HG03432 (cell line): Measurements from ENCODE around the gene AACS.
"Not testable (repeated sequence)": the region's sequence is repeated elsewhere in the genome, so short reads cannot be mapped to it uniquely, and the experiment has no call there.

Experiments used
- ATAC-seq: cut with Tn5 transposase; IDR thresholded peaks from one replicate; pipeline ENCODE4 v1.9.1; 2021; ENCODE audit warnings: mild to moderate bottlenecking, moderate library complexity; ENCODE audit not compliant: unreplicated experiment

The AACS gene

GRCh38 chr12:125121106-125121505 lies 55.9 kb downstream of the AACS start:
- ATAC-seq = no peak

GRCh38 chr12:125122668-125123067 lies 57.4 kb downstream of the AACS start:
- no peak for ATAC-seq

GRCh38 chr12:125124320-125124966 lies 59.2 kb downstream of the AACS start:
- no peak for ATAC-seq

- no peak for ATAC-seq
Observed at GRCh38 chr12:125125271-125125670, 60.0 kb downstream of the AACS start.

- ATAC-seq = no peak
Observed at GRCh38 chr12:125128439-125129178, 63.4 kb downstream of the AACS start.

- no peak for ATAC-seq
Observed at GRCh38 chr12:125129179-125129571, 63.9 kb downstream of the AACS start.

- ATAC-seq = no peak
Observed at GRCh38 chr12:125129591-125130255, 64.5 kb downstream of the AACS start.

- no peak for ATAC-seq
Observed at GRCh38 chr12:125131958-125132357, 66.7 kb downstream of the AACS start.

GRCh38 chr12:125132698-125133400 lies 67.6 kb downstream of the AACS start:
- ATAC-seq = no peak

GRCh38 chr12:125133616-125134015 lies 68.4 kb downstream of the AACS start:
- no peak for ATAC-seq

- ATAC-seq = no peak
Observed at GRCh38 chr12:125134576-125134975, 69.3 kb downstream of the AACS start.

GRCh38 chr12:125135906-125136305 lies 70.7 kb downstream of the AACS start:
- no peak for ATAC-seq

GRCh38 chr12:125136702-125137101 lies 71.5 kb downstream of the AACS start:
- ATAC-seq = no peak

GRCh38 chr12:125137766-125138344 lies 72.6 kb downstream of the AACS start:
- no peak for ATAC-seq

- no peak for ATAC-seq
Observed at GRCh38 chr12:125140279-125141209, 75.3 kb downstream of the AACS start.

GRCh38 chr12:125141210-125141573 lies 76.0 kb downstream of the AACS start:
- ATAC-seq = not testable (repeated sequence)

- no peak for ATAC-seq
Observed at GRCh38 chr12:125142601-125143000, 77.4 kb downstream of the AACS start.

GRCh38 chr12:125143491-125143890 lies 78.3 kb downstream of the AACS start:
- no peak for ATAC-seq

- no peak for ATAC-seq
Observed at GRCh38 chr12:125145196-125145595, 80.0 kb downstream of the AACS start.

GRCh38 chr12:125148316-125148715 lies 83.1 kb downstream of the AACS start:
- ATAC-seq = no peak
